OCI-LY1 (cell line): ENCODE measurements around the gene COL21A1.

Source experiments
- H2AFZ ChIP-seq: fragments of 200-600 bp; sonication (generic), shearing (Covaris generic); 2 replicates; pipeline ENCODE4 v1.6.0; 2014; ENCODE audit warnings: antibody characterized with exemption, mild to moderate bottlenecking, low read length
- H3F3A ChIP-seq: fragments of 200-600 bp; sonication (generic), shearing (Covaris generic); 2 replicates; pipeline ENCODE4 v1.6.0; 2014; ENCODE audit warnings: mild to moderate bottlenecking, antibody characterized with exemption, low read length, moderate library complexity; ENCODE audit not compliant: insufficient read depth
- H3K27ac ChIP-seq: fragments of 200-600 bp; sonication (generic); 2 replicates; pipeline ENCODE4 v1.5.1; 2014; ENCODE audit warnings: low read length, mixed run types, mild to moderate bottlenecking, low read depth; ENCODE audit not compliant: poor library complexity, severe bottlenecking
- H3K27me3 ChIP-seq: fragments of 200-600 bp; sonication (generic); 2 replicates; pipeline ENCODE4 v1.6.0; 2014; ENCODE audit warnings: antibody characterized with exemption, mild to moderate bottlenecking, low read length, moderate library complexity; ENCODE audit not compliant: insufficient read depth
- H3K36me3 ChIP-seq: fragments of 200-600 bp; sonication (generic); 2 replicates; pipeline ENCODE4 v1.6.1; 2014; ENCODE audit warnings: mild to moderate bottlenecking, antibody characterized with exemption, low read length, moderate library complexity, mixed read lengths; ENCODE audit not compliant: insufficient read depth
- H3K4me1 ChIP-seq: fragments of 200-600 bp; sonication (generic); 2 replicates; pipeline ENCODE4 v1.5.1; 2014; ENCODE audit warnings: mild to moderate bottlenecking, low read length, moderate library complexity; ENCODE audit not compliant: insufficient read depth, severe bottlenecking
- H3K4me2 ChIP-seq: fragments of 200-600 bp; sonication (generic), shearing (Covaris generic); 2 replicates; pipeline ENCODE4 v1.6.1; 2014; ENCODE audit warnings: low read length
- H3K4me3 ChIP-seq: fragments of 200-600 bp; sonication (generic); 2 replicates; pipeline ENCODE4 v1.5.1; 2014; ENCODE audit warnings: low read length, low read depth, mild to moderate bottlenecking, mixed read lengths; ENCODE audit not compliant: poor library complexity, severe bottlenecking
- H3K79me2 ChIP-seq: fragments of 200-600 bp; shearing (Covaris generic); 2 replicates; pipeline ENCODE4 v1.6.1; 2016; ENCODE audit warnings: mixed run types, low read length, mixed read lengths; ENCODE audit not compliant: insufficient read depth
- H3K9ac ChIP-seq: fragments of 200-600 bp; sonication (generic), shearing (Covaris generic); 2 replicates; pipeline ENCODE4 v1.6.1; 2014; ENCODE audit warnings: mild to moderate bottlenecking, low read length, mixed read lengths
- H3K9me2 ChIP-seq: fragments of 200-600 bp; sonication (generic), shearing (Covaris generic); 2 replicates; pipeline ENCODE4 v1.6.1; 2014; ENCODE audit warnings: low read depth, mild to moderate bottlenecking, low read length, mixed read lengths
- H3K9me3 ChIP-seq: fragments of 200-600 bp; shearing (Covaris generic); 2 replicates; pipeline ENCODE4 v1.6.1; 2014; ENCODE audit warnings: low read length, mixed read lengths
- H4K20me1 ChIP-seq: fragments of 200-600 bp; sonication (generic), shearing (Covaris generic); 2 replicates; pipeline ENCODE4 v1.6.0; 2016; ENCODE audit warnings: mild to moderate bottlenecking, low read length; ENCODE audit not compliant: insufficient read depth
- CTCF ChIP-seq: fragments of 200-600 bp; sonication (generic), shearing (Covaris generic); IDR thresholded peaks from 2 replicates; pipeline ENCODE4 v1.5.1; 2017; ENCODE audit warnings: mild to moderate bottlenecking, antibody characterized with exemption, low read length, moderate library complexity, mixed read lengths
- EZH2 ChIP-seq: fragments of 200-600 bp; sonication (generic), shearing (Covaris generic); IDR thresholded peaks from 2 replicates; pipeline ENCODE4 v1.8.0; 2017; ENCODE audit warnings: borderline replicate concordance, mixed run types, mild to moderate bottlenecking, antibody characterized with exemption, low read length, moderate library complexity, mixed read lengths

Gene COL21A1

GRCh38 chr6:56041591-56041990 lies 205.8 kb downstream of the COL21A1 start:
- Histone ChIP-seq H3K4me2 (no peak overlapping the region), H3F3A (no peaks in the 10 kb centered on the region), H3K4me1 (no peaks in the 10 kb centered on the region), H3K27me3 (no peaks in the 10 kb centered on the region), H3K27ac (no peak overlapping the region), H2AFZ (no peak overlapping the region), H3K79me2 (no peaks in the 10 kb centered on the region), H3K9ac (no peak overlapping the region), H3K36me3 (no peaks in the 10 kb centered on the region), H3K4me3 (no peak overlapping the region), H4K20me1 (no peaks in the 10 kb centered on the region), H3K9me3 (no peaks in the 10 kb centered on the region), H3K9me2 (no peaks in the 10 kb centered on the region)
- TF ChIP-seq EZH2 (no peak), CTCF (no peak)

GRCh38 chr6:56040889-56041301 lies 206.5 kb downstream of the COL21A1 start:
- H3K9me3 ChIP-seq: no peaks in the 10 kb centered on the region
- no peaks in the 10 kb centered on the region for H3K36me3 ChIP-seq
- TF ChIP-seq EZH2: no peak
- no peak for TF ChIP-seq CTCF
- no peaks in the 10 kb centered on the region for H3K27me3 ChIP-seq
- H3K27ac ChIP-seq: no peak overlapping the region
- H3F3A ChIP-seq: no peaks in the 10 kb centered on the region
- H3K9ac ChIP-seq: no peak overlapping the region
- H3K4me1 ChIP-seq: no peaks in the 10 kb centered on the region
- H3K79me2 ChIP-seq: no peaks in the 10 kb centered on the region
- H3K9me2 ChIP-seq: no peaks in the 10 kb centered on the region
- no peak overlapping the region for H2AFZ ChIP-seq
- no peak overlapping the region for H3K4me3 ChIP-seq
- no peak overlapping the region for H3K4me2 ChIP-seq
- no peaks in the 10 kb centered on the region for H4K20me1 ChIP-seq

GRCh38 chr6:56040223-56040622 lies 207.2 kb downstream of the COL21A1 start:
- no peaks in the 10 kb centered on the region for H3K27me3 ChIP-seq
- no peaks in the 10 kb centered on the region for H3F3A ChIP-seq
- H3K4me3 ChIP-seq: no peak overlapping the region
- H3K9ac ChIP-seq: no peak overlapping the region
- H3K9me3 ChIP-seq: no peaks in the 10 kb centered on the region
- H2AFZ ChIP-seq: no peak overlapping the region
- H3K4me1 ChIP-seq: no peaks in the 10 kb centered on the region
- H3K9me2 ChIP-seq: no peaks in the 10 kb centered on the region
- H4K20me1 ChIP-seq: no peaks in the 10 kb centered on the region
- H3K4me2 ChIP-seq: no peak overlapping the region
- H3K36me3 ChIP-seq: no peaks in the 10 kb centered on the region
- H3K27ac ChIP-seq: no peak overlapping the region
- TF ChIP-seq CTCF (no peak), EZH2 (no peak)
- H3K79me2 ChIP-seq: no peaks in the 10 kb centered on the region
